Skin epidermis (tissue), 12 donors: ENCODE results near the gene SCLY.
"Not testable (repeated sequence)": the region's sequence is repeated elsewhere in the genome, so short reads cannot be mapped to it uniquely, and the experiment has no call there.

ENCODE experiments used
- H3K27ac ChIP-seq, 21 experiments: fragments of 200-600 bp; sonication (generic) in 11 of 21; one replicate each; pipeline ENCODE4 v1.5.0; 2020; ENCODE audit warnings: mild to moderate bottlenecking in 3 of 21, inconsistent platforms in 2 of 21, moderate library complexity in 2 of 21
- H3K4me3 ChIP-seq, 7 experiments: fragments of 200-600 bp; sonication (generic) in 2 of 7; one replicate each; pipeline ENCODE4 v1.5.0; 2020; ENCODE audit warnings: inconsistent platforms in 2 of 7, mild to moderate bottlenecking in 2 of 7, moderate library complexity in 1 of 7

SCLY gene

DNA sequence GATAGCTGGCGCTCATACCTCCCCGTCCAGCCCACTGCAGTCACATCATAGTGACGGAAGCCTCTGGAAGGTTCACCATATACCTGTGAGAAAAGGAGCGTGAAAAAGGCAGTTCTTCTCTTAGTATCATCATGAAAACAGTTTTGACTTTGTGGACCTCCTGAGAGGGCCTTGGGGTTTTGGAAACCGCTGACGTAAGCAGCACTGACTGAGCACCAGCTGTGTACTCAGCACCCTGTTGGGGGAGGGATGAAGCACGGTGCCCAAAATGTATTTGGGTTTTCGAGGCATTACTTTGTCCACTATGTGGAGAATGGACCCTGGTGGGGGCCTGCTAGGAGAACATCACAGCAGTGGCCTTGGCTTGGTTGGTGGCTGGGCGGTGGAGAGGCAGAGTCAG lies 5.4 kb downstream of the SCLY start:
- Histone ChIP-seq H3K4me3 (no peak overlapping the region), H3K27ac (no peak overlapping the region)

DNA sequence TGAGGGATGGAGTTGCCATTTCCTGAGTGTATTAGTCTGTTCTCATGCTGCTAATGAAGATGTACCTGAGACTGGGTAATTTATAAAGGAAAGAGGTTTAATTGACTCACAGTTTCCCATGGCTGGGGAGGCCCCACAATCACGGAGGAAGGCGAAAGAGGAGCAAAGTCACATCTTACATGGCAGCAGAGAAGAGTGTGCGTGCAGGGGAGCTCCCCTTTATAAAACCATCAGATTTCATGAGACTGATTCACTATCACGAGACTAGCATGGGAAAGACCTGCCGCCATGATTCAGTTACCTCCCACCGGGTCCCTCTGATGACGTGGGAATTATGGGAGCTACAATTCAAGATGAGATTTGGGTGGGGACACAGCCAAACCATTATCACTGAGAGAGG lies 5.9 kb downstream of the SCLY start:
- H3K27ac ChIP-seq, H3K4me3 ChIP-seq: not testable (repeated sequence)

DNA sequence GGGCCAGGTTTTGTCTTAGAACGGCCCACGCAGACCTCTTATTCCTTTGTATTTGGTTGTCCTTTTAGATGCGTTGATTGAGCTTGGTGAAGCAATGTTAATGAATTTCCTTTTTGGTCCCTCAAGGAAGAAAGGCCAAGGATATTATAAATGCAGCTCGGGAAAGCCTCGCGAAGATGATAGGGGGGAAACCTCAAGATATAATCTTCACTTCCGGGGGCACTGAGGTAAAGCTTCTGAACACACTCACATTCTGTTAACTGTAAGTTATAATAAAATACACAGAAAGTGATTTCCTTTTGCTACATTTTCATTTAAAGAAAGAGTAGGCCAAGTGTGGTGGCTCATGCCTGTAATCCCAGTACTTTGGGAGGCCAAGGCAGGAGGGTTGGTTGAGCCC lies 7.1 kb downstream of the SCLY start:
- Histone ChIP-seq H3K4me3 (no peak overlapping the region), H3K27ac (no peak overlapping the region)

DNA sequence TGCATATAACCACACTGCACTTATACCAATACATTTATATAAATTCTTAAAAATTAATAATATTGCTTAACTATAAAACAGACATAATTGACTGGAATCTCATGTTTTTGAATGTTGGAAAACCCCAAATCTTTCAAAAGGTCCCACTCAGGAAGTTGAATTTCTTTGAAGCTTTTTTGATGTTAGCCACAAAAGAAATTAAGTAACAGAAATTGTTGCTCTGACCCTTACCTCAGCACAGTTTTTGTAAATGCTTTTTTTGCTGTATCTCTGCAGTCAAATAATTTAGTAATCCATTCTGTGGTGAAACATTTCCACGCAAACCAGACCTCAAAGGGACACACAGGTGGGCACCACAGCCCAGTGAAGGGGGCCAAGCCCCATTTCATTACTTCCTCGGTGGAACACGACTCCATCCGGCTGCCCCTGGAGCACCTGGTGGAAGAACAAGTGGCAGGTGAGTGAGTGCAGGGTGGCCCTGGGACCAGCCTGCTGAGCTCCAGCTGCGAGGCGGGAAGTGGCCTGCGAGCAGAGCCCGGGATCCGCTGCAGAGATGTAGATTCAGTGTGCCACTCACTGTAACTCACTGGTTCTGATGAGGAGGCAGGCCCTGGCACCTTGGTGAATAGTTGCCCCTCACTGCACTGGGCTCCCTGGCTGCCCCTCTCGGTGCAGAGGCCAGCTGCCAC lies 8.4 kb downstream of the SCLY start:
- Histone ChIP-seq H3K4me3 (no peak overlapping the region), H3K27ac (peak overlapping the region in 2 of 21 experiments; percentile 32 to 56)

DNA sequence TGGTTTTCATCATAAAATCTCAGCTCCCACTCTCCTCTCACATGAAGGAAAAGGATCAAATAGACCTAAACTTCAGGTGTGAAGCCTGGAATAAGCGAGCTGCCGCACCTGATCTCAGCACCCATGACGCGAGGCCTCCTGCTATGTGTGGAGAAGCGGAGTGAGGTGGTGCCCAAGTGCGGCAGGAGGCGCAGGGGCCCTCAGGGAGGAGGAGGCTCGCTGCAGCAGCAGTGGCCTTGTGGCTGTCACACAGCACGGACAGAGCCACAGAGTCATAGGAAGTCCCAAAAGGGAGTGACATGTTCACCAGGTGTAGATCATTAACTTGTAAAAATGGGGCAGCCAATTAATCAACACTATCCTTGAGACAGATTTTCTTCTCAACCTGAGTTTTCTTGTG lies 9.1 kb downstream of the SCLY start:
- H3K4me3 ChIP-seq, result no peak overlapping the region
- H3K27ac ChIP-seq, result peak overlapping the region in 2 of 21 experiments; percentile 32 to 56

DNA sequence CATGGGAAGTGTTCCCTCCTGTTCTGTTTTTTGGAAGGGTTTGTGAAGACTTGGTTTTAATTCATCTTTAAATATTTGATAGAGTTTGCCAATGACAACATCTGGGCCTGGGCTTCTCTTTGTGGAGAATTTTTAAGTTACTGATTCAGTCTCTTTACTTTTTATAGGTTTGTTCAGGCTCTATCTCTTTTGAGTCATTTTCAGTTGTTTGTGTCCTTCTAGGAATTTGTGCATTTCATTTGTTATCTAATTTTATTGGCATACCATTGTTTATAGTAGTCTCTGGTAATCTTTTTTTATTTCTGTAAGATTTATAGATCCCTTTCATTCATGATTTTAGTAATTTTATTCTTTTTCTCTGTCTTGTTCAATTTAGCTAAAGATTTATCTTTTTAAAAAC lies 14.6 kb downstream of the SCLY start:
- H3K4me3 ChIP-seq, result no peak overlapping the region
- no peak overlapping the region for H3K27ac ChIP-seq

DNA sequence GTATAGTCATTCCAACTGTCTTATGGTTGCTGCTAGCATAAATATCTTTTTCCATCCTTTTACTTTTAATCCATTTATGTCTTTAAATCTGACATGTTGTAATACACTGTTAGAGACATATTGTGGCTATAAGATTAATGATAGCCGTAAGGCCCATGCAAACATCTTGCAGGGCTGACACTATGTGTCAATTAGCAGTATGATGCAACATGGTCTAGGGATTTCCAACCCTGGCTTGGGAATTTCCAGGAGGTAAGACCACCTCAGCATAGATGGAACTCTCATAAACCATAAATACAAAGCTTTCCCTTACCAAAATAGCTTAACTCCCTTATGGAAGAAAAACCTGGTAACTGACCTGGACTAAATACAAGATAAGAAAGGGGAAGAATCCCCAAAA lies 16.5 kb downstream of the SCLY start:
- no peak overlapping the region for H3K4me3 ChIP-seq
- no peak overlapping the region for H3K27ac ChIP-seq

DNA sequence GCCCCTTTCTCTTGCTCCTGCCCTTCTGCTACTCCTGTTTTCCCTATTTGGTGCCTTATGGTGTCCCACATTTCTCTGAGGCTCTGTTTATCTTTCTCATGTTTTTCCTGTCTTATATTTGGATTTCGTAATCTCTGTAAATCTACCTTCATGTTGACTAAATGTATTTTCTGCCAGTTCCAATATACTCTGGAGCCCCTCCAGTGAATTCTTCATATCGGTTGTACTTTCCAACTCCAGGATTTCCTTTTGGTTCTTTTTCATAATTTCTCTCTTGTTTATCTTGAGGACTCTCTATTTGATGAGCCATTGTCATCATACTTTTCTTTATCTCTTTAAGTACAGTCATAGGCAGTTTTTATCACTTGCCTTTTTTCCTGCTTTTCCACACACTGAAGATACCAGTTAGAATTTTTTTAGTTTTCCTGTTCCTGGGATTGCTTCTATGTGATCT lies 19.1 kb downstream of the SCLY start:
- no peak overlapping the region for H3K4me3 ChIP-seq
- no peak overlapping the region for H3K27ac ChIP-seq

DNA sequence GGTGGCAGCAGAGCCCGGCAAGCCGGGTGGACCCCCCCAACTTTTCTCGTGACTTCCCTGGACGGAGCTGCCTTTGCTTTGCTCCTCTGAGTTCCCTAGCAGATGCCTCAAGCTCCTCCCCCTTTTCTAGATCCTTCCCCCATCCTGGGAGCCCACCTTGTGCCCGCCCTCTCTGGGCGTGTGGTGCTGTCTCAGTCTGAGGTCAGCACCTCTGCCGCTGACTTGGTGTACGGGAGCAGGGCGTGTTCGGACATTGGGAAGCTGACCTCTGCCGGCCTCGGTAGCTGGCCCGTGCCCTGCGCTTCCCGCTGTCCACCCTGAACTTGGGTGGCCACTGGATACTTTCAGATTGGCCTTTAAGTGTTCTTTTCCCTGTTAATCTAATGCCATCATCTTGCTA lies 19.7 kb downstream of the SCLY start:
- H3K27ac ChIP-seq, result no peak overlapping the region
- no peak overlapping the region for H3K4me3 ChIP-seq

DNA sequence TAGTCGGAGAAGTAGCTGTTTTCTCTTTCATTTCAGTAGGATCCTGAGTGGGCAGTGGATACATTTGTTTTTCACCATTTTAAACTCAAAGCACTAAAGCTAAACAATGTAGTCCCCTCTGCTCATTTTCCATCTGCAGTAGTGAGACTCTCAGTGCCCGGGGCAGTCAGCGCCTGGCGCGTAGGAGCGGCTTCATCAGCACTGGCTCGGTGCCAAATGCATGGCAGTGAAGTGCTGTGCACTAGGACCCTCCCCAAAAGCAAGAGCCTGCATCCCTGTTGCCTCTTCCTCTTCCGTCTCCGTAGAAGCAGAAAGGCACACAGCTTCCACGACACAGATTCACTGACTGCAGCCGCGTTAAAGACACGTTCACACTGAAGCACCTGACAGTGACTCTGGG lies 20.3 kb downstream of the SCLY start:
- H3K27ac ChIP-seq, result no peak overlapping the region
- no peak overlapping the region for H3K4me3 ChIP-seq

DNA sequence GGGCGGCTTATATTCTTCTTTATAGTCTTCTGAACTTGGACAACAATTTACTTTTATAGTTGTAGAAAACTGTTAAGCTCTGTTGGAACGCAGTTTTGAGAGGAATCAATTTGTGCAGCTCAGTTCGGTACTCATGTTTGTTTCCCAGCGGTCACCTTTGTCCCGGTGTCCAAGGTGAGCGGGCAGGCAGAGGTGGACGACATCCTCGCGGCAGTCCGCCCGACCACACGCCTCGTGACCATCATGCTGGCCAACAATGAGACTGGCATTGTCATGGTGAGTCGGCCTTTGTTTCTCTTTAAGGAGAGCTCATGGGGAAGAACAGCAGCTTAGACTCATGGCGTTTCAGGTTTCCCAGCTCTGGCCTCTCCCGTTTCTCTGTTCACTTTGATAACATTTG lies 20.8 kb downstream of the SCLY start:
- Histone ChIP-seq H3K27ac (no peak overlapping the region), H3K4me3 (no peak overlapping the region)

DNA sequence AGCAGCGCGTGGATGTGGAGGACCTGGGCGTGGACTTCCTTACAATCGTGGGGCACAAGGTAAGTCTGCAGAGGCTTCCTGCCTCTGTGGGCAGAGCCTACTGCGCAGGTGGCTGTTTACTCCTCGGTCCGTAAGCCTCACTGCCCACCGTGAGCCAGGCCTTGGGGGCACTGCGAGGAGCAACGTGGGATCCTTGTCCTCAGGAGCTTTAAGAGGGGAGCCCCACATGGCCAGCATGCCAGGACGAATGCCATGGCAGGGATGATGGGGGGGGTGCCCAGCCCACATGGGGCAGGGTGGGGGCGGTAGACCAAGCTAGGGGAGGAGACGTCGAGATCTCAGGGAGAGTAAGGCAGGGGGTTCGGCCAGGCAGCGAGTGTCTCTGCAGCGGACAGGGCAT lies 21.4 kb downstream of the SCLY start:
- Histone ChIP-seq H3K27ac (no peak overlapping the region), H3K4me3 (no peak overlapping the region)

DNA sequence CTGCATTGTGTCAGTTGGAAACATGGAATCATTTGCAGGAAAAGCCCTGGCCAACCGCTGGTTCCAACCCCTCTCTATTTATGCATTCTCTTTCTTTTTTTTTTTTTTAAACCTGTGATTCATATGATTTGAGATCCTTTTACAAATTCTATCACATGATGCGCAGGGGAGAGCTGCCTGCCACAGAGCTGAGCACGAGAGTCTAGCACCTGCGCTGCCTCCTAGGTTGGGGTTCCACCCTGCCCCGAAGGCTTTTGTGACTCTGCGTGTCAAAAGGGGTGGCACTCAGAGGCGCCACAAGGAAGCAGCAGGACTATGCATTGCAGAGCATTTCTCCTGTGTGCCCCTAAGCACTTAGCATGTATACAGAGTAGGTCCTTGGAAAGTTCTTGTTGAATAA lies 22.0 kb downstream of the SCLY start:
- no peak overlapping the region for H3K4me3 ChIP-seq
- no peak overlapping the region for H3K27ac ChIP-seq

DNA sequence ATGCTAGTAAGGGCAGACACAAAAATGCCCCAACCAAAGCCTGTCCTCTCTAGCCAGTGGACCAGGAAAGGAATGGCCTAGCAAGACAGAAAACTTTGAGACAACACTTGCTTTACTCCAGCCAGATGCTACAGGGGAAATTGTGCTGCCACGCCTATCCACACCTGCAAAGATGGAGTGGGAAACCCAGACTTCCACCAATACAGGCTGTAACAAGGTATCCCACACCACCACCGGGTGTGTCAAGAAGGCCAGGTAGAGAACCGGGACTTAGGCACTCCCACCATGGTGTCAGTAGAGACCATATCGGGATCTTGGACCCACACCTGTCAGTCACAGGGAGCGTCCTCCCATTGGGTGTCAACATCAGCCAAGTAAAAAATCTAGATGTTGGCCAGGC lies 23.1 kb downstream of the SCLY start:
- H3K4me3 ChIP-seq, result no peak overlapping the region

DNA sequence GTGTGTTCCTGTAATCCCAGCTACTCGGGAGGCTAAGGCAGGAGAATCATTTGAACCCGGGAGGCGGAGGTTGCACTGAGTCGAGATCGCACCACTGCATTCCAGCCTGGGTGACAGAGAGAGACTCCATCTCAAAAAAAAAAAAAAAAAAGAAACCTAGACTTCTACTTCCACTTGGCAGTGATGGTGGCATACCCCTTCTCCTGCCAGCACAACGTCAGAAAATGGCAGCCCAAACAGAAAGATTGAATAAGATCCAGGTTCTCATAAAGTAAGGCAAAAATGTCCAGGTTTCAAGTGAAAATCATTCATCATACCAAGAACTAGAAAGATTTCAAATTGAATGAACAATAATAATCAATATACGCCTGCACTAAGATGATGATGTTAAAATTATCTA lies 24.0 kb downstream of the SCLY start:
- Histone ChIP-seq H3K4me3 (no peak overlapping the region), H3K27ac (no peak overlapping the region)

More for the DNA sequence above, 23.1 kb downstream of the SCLY start:
- no peak overlapping the region for H3K27ac ChIP-seq

DNA sequence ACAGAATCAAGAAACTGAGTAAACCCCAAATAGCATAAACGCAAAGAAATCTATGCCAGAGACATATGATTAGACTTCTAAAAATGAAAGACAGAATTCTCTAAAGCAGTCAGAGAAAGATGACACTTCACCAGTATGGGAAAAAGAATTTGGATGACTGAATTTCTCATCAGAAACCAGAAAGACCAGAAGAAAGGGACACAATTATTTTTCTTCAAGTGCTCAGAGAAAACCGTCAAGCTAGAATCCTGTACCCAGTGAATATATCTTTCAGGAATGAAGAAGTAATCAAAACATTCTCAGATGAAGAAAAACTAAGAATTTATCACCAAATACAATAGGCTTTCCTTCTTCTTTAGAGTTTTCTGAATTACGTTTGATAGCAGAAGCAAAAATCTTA lies 25.1 kb downstream of the SCLY start:
- H3K4me3 ChIP-seq, result no peak overlapping the region
- H3K27ac ChIP-seq, result no peak overlapping the region

DNA sequence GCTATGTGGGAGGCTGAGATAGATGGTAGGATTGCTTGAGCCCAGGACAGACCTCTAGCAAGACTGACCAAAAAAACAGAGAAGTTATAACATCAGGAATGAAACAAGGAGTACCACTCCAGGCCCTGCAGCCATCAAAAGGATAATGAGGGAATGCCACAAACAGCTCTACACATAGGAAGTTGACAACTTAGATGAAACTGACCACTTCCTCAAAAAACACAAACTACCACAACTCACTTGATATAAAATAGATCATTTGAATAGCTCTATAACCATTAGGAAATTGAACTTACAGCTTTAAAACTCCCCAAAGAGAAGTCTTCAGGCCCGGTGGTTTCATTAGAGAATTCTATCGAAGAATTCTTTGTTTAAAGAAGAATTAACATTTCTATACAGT lies 26.4 kb downstream of the SCLY start:
- Histone ChIP-seq H3K4me3 (no peak overlapping the region), H3K27ac (peak overlapping the region in 1 of 21 experiments; percentile 1)

DNA sequence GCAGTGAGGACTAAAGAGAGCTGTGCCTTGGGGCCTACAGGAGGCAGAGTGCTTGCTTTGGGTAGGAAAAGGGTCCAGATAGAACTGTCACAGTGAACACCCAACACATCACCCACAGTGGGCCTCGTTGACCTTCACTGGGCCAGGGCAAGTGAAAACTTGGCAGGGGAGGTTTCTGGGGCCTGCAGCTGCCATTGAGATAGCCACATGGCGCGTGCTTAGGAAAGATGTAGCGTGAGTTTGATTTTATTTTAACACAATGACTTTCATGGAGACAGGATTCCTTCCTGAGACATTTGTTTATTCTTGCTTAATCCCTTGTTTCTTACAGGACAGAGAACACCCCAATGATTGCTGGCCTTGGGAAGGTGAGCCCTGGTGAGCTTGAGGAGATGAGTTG lies 30.1 kb downstream of the SCLY start:
- H3K27ac ChIP-seq, result no peak overlapping the region
- H3K4me3 ChIP-seq, result no peak overlapping the region

DNA sequence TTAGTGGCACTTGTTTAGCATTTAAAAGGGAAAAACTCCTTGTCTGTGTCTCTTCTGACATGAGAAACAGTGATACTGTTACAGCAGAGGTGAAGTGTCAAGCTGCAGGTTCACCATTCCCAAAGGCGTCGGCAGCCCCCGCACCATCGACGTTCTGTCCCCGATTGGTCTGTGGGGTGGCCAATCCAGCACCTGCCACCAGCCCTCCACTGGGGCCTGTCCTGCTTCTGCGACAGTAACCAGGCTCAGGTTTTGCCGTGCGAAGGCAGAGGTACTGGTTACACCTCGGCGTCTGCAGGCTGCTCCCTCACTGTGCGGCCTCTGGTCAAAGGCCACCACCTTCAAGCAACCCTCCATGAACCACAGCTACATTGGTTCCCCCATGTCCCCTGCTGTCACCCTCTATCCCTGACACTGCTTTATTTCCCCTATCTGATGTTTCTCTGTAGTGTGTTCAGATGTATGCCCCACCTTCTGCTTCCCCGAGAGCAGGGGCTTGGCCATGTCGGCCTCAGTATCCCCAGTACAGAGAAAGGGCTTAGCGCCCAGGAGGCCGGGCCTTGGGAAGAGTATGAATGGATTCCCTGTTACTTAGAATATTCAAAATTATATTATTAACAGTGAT lies 30.7 kb downstream of the SCLY start:
- Histone ChIP-seq H3K27ac (no peak overlapping the region), H3K4me3 (no peak overlapping the region)

DNA sequence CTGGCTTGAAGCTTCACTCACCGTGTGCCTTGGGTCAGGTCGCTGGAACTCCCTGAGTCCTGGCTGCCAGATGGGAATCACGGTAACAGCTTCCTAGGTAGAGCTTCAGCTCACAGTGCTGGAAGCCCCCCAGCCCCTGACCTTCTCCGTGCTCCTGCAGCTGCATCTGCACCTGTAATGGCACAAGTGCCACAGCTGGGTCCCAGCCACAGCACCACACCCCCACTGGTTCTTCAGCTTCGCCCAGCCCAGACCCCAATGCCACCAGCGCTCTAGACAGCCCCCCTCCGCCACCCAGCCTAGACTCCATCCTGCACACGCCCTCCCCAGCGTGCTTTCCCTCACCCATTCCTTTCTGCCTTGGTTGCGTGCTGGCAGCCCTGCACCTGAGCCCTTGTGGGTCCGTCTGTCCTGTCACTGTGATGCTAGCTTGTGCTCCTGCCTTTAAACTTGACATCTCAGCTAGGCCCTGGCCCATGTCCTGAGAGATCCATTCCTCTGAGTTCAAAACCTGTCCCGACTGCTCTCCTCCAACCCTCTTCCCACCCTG lies 31.8 kb downstream of the SCLY start:
- Histone ChIP-seq H3K4me3 (no peak overlapping the region), H3K27ac (no peak overlapping the region)
